HFF-Myc (cell line): ENCODE results near the gene CCR2.

Experiments used
- DNase-seq: peaks from one replicate; pipeline ENCODE4 v3.0.0-alpha.2; 2011; ENCODE audit warnings: low read depth; ENCODE audit errors: extremely low read depth
- H3K4me3 ChIP-seq: replicated peaks from 2 replicates; pipeline ENCODE4 v1.5.1; 2011; ENCODE audit warnings: low read depth, mild to moderate bottlenecking, control low read depth, low read length
- TF ChIP-seq, protein P1 (sequence below): IDR thresholded peaks from 2 replicates; pipeline ENCODE4 v1.5.1; 2012; ENCODE audit warnings: mild to moderate bottlenecking, low read depth, low read length, control low read depth; ENCODE audit errors: missing control alignments

Gene CCR2

DNA sequence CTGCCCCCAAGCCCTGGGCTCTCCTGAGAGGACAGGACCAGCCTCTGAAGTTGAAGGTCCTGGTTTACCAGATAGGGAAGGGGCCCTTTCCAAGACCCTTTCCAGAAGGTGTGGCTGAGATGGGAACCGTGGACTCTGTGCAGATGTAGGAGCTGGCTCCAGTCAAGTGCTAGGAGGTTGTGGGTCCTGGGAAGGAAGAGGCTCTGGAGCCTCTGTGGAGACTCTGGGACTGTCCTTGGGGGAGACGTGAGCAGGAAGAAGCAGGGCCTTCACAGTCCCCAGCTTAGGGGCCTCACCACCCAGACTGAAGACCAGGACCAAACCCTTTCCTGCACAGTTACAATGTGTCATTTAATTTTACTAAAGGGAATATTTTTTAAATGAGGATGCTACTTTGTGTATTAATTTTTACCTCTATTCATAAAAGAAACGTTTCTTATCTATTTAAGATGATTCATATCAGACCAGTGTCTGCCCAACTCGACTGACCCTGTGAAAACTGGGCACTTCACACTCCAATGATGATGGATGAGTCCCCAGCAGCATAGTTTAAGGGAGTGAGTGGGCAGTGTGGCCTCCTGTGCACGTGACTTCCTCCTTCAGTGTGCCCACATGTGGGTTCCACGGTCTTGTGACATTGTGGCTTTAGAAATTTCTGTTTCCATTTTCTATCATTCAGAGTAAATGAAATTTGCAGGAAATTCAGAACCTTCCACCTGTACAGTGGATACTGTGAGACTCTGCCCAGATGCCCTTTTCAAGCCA lies 42.0 kb downstream of the CCR2 start:
- H3K4me3 ChIP-seq: no peak overlapping the region
- TF ChIP-seq, protein P1, sequence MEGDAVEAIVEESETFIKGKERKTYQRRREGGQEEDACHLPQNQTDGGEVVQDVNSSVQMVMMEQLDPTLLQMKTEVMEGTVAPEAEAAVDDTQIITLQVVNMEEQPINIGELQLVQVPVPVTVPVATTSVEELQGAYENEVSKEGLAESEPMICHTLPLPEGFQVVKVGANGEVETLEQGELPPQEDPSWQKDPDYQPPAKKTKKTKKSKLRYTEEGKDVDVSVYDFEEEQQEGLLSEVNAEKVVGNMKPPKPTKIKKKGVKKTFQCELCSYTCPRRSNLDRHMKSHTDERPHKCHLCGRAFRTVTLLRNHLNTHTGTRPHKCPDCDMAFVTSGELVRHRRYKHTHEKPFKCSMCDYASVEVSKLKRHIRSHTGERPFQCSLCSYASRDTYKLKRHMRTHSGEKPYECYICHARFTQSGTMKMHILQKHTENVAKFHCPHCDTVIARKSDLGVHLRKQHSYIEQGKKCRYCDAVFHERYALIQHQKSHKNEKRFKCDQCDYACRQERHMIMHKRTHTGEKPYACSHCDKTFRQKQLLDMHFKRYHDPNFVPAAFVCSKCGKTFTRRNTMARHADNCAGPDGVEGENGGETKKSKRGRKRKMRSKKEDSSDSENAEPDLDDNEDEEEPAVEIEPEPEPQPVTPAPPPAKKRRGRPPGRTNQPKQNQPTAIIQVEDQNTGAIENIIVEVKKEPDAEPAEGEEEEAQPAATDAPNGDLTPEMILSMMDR: no peak
- no peak for DNase-seq

DNA sequence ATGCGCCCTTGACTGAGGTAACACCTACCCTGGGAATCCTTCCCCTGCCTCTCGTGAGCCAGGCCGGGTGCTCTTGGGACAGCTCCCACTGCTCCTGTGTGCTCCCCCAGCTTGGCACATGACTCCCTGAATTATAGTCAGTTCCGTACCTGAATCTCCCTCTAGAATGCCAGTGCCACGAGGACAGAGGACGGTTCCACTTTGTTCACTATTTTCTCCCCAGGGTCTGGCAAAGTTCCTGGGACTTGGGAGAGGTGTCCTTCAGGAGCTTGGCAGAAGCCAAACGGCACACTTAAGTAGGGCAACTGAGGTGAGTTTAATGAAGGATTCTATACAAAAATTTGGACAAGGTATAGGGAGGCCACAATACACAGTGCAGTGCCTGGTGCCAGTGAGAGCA lies 43.2 kb downstream of the CCR2 start:
- TF ChIP-seq, protein P1: no peak
- no peak for DNase-seq
- H3K4me3 ChIP-seq: no peak overlapping the region

DNA sequence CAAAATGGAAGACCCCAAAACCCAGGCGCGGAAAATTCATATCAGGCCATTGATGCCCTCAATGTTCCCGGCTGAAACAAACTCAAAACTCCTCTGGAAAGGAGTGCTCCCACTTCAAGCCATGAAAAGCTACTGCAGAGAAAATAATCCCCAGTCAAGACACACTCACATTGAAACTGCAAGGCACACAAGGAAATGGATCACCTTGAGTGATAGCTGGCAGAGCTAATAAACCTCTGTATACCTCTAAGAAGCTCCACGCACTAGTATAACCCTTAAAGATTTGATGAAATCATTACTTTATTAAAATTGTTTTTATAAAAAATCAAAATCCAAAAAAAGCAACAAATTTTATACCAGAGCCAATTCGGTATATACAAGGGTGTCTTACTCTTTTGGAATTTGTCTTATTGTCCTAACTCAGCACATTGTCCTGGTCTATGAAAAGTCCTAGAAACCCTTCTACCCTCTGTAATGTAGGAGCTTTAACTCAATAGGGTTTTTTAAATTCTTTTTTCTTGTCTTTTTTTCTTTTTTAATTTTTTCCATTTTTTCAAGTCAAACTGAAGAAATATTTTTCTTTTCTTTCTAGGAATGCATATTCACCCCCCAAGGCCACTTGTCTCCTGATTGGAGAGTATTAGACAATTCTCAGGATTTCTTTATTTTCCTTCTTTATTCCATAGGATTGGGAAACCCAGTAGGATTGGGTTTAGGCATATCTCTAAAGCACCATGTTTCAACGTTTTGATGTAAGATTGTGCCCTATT lies 44.5 kb downstream of the CCR2 start:
- DNase-seq: no peak
- TF ChIP-seq, protein P1: no peak
- no peak overlapping the region for H3K4me3 ChIP-seq

DNA sequence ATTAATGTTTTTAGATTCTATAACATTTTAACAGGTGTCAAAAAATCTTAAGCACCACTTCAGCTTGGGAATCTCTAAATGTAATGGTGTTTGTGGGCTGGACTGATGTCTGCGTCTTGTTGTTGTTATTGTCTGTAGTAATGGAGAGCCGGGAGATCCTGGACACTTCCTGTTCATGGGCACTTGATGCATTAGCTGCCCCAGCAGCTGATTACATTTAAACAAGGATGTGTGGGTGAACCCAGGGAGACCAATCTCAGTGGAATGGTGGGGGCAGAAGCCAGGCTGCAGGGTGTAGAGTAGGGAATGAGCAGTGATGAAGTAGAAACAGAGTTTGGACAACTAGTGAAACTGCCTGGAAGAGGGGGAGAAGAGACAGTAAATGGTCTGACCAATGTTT lies 45.2 kb downstream of the CCR2 start:
- TF ChIP-seq, protein P1: no peak
- H3K4me3 ChIP-seq: no peak overlapping the region
- no peak for DNase-seq

DNA sequence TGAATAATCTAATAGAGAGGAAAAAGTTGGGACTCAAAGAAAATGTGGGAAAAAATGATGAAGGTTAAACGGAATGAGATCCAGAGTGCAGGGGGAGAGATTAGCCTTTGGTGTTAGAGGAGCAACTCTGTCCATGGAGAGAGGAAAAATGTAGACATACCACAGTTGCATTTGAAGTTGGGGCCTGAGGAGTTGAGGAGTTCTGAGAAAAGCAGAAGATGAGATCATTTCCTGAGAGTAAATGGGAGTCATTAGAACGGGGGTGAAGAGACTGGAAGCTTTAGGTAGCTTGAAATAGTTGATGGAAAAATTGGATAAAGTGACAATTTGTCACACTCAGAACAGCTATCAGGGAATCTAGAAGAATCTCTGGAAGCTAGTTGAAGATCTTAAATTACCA lies 45.6 kb downstream of the CCR2 start:
- TF ChIP-seq, protein P1: no peak
- no peak overlapping the region for H3K4me3 ChIP-seq
- DNase-seq: no peak

DNA sequence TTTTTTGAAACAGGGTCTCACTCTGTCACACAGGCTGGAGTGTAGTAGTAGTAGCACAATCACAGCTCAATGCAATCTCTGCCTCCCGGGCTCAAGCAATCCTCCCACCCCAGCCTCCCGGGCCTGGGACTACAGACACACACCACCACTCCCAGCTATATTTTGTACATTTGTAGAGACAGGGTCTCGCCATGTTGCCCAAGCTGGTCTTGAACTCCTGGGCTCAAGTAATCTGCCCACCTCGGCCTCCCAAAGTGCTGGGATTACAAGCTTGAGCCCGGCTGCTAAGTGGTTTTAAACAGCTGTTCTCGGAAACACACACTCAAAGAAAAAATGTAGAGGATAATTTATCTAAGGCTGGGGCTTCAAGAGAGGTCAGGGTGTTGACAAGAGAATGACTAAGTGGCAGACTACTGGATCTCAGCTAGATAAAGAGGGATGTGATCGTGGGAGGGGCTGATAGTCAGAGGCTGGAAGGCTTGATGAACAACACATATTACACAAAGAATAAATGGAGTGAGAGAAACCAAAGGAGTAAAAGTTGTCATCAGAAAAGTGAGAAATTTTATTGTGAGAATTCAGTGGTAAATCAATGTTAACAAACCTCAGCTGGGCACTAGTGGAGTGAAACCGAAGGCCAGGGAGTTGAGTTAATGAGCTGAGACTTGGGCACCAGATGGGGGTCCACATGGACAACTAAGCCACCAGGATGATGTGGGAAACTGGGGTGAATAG lies 46.3 kb downstream of the CCR2 start:
- no peak for DNase-seq
- no peak overlapping the region for H3K4me3 ChIP-seq
- TF ChIP-seq, protein P1: no peak
